GM12864 (cell line): ENCODE measurements around the gene KANK4.

Source experiments
- DNase-seq: peaks from one replicate; pipeline ENCODE4 v3.0.0-alpha.2; 2011; ENCODE audit warnings: low read depth
- H3K4me3 ChIP-seq: 2 replicates; pipeline ENCODE4 v1.5.1; 2011; ENCODE audit warnings: mild to moderate bottlenecking, low read depth, low read length, control low read depth
- TF ChIP-seq, protein P1 (sequence below): IDR thresholded peaks from 2 replicates; pipeline ENCODE4 v1.5.1; 2011; ENCODE audit warnings: low read depth, mild to moderate bottlenecking, moderate library complexity, low read length, control low read depth, inconsistent platforms; ENCODE audit errors: missing control alignments

The KANK4 gene

DNA sequence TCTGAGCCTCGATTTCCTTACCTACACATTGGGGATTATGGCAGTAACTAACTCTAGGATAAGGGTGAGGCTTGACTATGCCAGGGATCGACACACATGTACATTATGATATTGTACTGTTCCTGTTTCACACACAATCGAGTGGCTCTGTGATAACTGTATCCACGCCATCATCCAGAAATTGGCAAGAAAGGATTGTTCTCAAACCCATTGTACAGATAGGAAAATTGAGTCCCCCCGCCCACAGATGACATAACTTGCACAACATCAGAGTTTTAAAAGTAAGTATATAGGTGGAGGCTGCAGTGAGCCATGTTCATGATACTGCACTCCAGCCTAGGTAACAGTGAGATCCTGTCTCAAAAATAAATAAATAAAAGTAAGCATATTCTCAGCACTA lies 3.8 kb downstream of the KANK4 start:
- no peak overlapping the region for H3K4me3 ChIP-seq
- TF ChIP-seq, protein P1, sequence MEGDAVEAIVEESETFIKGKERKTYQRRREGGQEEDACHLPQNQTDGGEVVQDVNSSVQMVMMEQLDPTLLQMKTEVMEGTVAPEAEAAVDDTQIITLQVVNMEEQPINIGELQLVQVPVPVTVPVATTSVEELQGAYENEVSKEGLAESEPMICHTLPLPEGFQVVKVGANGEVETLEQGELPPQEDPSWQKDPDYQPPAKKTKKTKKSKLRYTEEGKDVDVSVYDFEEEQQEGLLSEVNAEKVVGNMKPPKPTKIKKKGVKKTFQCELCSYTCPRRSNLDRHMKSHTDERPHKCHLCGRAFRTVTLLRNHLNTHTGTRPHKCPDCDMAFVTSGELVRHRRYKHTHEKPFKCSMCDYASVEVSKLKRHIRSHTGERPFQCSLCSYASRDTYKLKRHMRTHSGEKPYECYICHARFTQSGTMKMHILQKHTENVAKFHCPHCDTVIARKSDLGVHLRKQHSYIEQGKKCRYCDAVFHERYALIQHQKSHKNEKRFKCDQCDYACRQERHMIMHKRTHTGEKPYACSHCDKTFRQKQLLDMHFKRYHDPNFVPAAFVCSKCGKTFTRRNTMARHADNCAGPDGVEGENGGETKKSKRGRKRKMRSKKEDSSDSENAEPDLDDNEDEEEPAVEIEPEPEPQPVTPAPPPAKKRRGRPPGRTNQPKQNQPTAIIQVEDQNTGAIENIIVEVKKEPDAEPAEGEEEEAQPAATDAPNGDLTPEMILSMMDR: no peak
- DNase-seq: no peak

DNA sequence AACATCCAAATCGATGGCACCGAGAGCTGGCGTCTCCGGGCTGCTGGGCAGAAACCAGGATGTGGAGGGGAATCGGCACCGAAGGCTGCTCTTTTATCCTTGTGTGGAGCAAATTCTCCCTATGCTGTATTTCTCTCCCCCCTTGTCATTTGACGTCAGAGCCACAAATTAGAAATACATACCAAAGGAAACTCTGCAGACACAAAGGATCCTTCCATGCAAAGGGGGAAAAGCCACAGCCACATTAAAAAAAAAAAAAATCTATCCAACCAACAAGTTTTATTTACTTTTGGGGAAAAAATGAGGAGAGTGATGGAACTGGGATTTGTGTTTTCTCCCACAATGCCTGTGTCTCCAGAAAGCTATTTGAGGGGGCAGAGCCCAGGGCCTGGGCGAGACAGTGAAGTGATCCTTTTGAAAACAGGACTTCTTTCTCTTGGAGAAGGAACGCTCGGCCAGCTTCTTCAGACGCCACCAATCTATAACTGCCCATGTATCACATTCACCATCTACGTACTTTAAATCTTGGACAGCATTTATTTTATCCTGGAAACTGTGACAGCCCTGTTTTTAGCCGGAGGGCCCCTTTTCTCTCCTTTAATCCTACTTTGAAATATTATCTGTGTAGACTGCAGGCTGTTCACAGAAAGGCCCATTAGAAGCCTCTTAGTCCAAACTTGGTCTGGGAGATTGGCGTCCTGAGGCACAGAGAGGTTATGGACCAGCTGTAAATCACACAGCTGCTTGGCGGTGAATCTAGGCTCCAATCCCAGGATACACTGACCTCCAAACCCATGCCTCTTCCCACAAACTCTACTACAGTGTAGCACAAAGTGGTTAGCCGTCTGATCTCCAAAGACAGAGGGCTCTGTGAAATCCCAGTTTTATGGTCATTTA lies 4.5 kb downstream of the KANK4 start:
- no peak for DNase-seq
- H3K4me3 ChIP-seq: no peak overlapping the region
- TF ChIP-seq, protein P1: no peak

DNA sequence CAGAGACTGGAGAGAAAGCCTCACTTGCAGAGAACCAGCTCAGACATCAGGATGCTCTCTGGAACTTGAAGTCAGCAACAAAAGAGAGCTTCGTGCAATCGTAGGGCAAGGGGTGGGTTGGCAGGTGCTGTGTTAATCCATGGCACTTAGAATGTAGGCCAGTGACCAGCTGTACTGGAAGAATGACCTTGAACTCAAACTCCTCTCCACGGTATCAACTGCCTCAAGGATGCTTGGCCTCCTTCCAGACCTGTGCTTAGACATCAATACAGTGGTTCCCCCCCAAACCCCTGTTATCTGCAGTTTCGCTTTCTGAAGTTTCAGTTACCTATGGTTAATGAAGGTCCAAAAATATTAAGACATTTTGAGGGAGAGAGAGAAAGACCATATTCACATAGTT lies 6.5 kb downstream of the KANK4 start:
- H3K4me3 ChIP-seq: no peak overlapping the region
- TF ChIP-seq, protein P1: no peak
- no peak for DNase-seq

DNA sequence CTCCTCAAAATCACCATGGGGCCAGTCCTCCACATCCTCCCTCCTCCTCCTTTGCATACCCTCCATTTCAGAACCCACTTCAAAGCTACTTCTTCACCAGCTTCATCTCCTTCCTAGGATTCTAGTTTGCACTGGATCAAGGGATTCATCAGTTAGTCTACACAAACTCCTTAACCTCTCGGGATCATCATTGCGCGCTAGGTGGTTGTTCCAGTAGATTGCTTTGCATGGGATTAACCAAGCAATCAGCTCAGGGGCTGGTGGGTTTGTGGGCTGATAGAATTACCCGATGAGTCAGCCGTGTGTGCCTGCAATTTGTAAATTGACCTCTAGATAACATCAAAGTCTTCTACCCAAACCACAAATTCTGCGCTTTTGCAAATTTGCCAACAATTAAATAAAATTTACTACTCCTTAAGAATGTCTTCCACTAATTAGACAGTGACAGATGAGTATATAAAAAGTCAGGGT lies 7.7 kb downstream of the KANK4 start:
- no peak overlapping the region for H3K4me3 ChIP-seq
- TF ChIP-seq, protein P1: no peak
- DNase-seq: no peak

DNA sequence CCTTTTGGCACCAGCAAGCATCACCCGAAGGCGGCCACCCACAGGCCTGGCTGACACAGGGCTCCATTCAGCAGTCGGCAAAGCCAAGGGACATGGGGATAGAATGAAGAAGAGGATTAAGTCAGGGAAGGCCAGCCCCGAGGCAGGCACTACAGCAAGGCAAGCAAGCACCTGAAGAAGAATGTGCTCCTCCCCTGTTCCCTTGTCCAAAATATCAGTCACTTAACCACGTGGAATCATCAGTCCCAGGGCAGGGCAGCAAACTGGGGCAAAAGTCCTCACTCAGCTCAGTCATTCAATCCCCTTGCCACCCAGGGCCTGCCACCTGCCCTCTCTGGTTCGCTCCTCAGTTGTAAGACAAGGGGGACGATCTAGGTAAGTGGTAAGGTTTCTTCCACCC lies 9.3 kb downstream of the KANK4 start:
- TF ChIP-seq, protein P1: no peak
- DNase-seq: no peak
- no peak overlapping the region for H3K4me3 ChIP-seq

DNA sequence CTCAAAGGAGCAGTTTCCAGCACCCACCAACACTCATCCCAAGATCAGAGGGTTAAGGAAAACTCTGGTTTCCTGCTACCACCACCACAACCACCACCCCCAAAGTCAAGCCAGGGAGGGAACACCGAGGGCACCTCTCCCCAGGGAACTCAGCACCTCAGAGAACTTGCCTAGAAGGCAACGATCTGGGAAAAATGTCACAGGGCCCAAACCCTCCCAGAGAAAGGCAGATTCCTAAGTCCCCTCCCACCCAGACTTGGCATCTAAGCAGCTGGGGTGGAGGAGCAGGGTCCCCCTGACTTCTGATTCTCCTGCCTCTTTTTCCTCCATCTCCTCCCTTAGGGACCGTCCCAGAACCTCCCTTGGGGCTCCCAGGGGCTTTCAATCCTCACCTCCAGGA lies 10.6 kb downstream of the KANK4 start:
- TF ChIP-seq, protein P1: no peak
- H3K4me3 ChIP-seq: no peak overlapping the region
- no peak for DNase-seq

DNA sequence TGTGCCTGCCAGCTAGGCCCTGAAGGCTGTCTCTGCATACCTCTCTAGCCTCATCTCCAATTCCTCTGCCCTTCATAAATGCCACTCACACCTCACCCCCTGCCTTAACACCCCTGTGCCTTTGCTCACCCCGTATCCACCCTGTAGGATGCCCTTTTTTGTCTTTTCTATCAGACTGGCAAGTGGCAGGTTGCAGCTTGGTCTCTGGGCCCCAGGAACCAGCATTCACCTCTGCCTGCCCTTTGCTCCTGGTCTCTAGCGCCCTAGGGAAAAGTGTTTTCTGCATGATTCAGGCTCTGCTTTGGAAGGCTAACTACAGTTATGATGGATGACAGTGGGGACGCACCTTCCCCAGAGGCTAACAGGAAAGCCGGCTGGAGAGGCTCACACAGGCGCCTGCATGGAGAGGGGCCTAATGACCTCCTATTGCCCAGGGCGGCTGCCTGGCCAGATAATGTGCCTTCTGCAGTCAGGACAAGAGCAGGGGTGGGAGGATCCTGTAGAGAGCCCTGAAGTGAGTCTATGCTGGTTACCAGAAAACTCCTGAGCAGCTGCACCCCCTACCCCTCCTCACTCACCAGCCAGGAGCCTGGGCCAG lies 11.2 kb downstream of the KANK4 start:
- TF ChIP-seq, protein P1: no peak
- H3K4me3 ChIP-seq: no peak overlapping the region
- DNase-seq: no peak
